Measurements from ENCODE around the gene RYR2.

The RYR2 gene

GRCh38 chr1:237692255-237692654 is 650.3 kb downstream of the RYR2 start:
- no peak for DNase-seq

GRCh38 chr1:237695878-237696277 is 653.9 kb downstream of the RYR2 start:
- DNase-seq = no peak

GRCh38 chr1:237700181-237700580 is 658.2 kb downstream of the RYR2 start:
- no peak for DNase-seq

- no peak for DNase-seq
Measured at GRCh38 chr1:237701534-237701933, 659.5 kb downstream of the RYR2 start.

- DNase-seq = no peak
Measured at GRCh38 chr1:237702161-237702560, 660.2 kb downstream of the RYR2 start.

GRCh38 chr1:237705462-237705861 is 663.5 kb downstream of the RYR2 start:
- no peak for DNase-seq

GRCh38 chr1:237709355-237709754 is 667.4 kb downstream of the RYR2 start:
- DNase-seq = no peak

- DNase-seq = no peak
Measured at GRCh38 chr1:237711281-237711680, 669.3 kb downstream of the RYR2 start.

GRCh38 chr1:237712082-237712481 is 670.1 kb downstream of the RYR2 start:
- DNase-seq = no peak

GRCh38 chr1:237712586-237713157 is 670.7 kb downstream of the RYR2 start:
- DNase-seq = no peak

GRCh38 chr1:237713916-237714315 is 671.9 kb downstream of the RYR2 start:
- DNase-seq = no peak

GRCh38 chr1:237717106-237717505 is 675.1 kb downstream of the RYR2 start:
- DNase-seq = no peak

- DNase-seq = no peak
Measured at GRCh38 chr1:237730826-237731350, 688.9 kb downstream of the RYR2 start.

GRCh38 chr1:237732657-237733056 is 690.7 kb downstream of the RYR2 start:
- no peak for DNase-seq

- DNase-seq = no peak
Measured at GRCh38 chr1:237736372-237737029, 694.5 kb downstream of the RYR2 start.

GRCh38 chr1:237737448-237737847 is 695.5 kb downstream of the RYR2 start:
- DNase-seq = no peak

GRCh38 chr1:237737938-237738610 is 696.1 kb downstream of the RYR2 start:
- DNase-seq = no peak

- DNase-seq = no peak
Measured at GRCh38 chr1:237740846-237741245, 698.9 kb downstream of the RYR2 start.

GRCh38 chr1:237745545-237745944 is 703.6 kb downstream of the RYR2 start:
- DNase-seq = no peak

- no peak for DNase-seq
Measured at GRCh38 chr1:237748171-237748960, 706.4 kb downstream of the RYR2 start.

GRCh38 chr1:237749122-237749521 is 707.1 kb downstream of the RYR2 start:
- no peak for DNase-seq

- no peak for DNase-seq
Measured at GRCh38 chr1:237751090-237751489, 709.1 kb downstream of the RYR2 start.

GRCh38 chr1:237754627-237755026 is 712.6 kb downstream of the RYR2 start:
- DNase-seq = no peak
